H9 (cell line): ENCODE measurements around the gene BFSP1. TPM values are rescaled to one million over a fixed set of nuclear protein-coding genes. Genes with fewer than 3 reads are reported as not detected.

Experiments
- DNase-seq: peaks from one replicate; pipeline ENCODE4 v3.0.0-alpha.2; 2017
- H2AFZ ChIP-seq: one replicate; pipeline ENCODE4 v1.6.1; 2013; ENCODE audit warnings: mild to moderate bottlenecking, low read length, control low read depth, moderate library complexity
- H2AK5ac ChIP-seq: 2 replicates; pipeline ENCODE4 v1.6.1; 2013; ENCODE audit warnings: low read length, control low read depth, mixed read lengths; ENCODE audit not compliant: insufficient read length
- H2BK120ac ChIP-seq: one replicate; pipeline ENCODE4 v1.6.1; 2013; ENCODE audit warnings: low read depth, mild to moderate bottlenecking, low read length, control low read depth, inconsistent platforms; ENCODE audit not compliant: poor library complexity, severe bottlenecking
- H2BK12ac ChIP-seq: 2 replicates; pipeline ENCODE4 v1.6.1; 2013; ENCODE audit warnings: low read length, control low read depth, mixed read lengths, low read depth; ENCODE audit not compliant: insufficient read length
- H2BK15ac ChIP-seq: 2 replicates; pipeline ENCODE4 v1.6.1; 2013; ENCODE audit warnings: low read depth, low read length, control low read depth
- H2BK20ac ChIP-seq: one replicate; pipeline ENCODE4 v1.6.1; 2013; ENCODE audit warnings: low read depth, mild to moderate bottlenecking, low read length, control low read depth, inconsistent platforms; ENCODE audit not compliant: poor library complexity, severe bottlenecking
- H2BK5ac ChIP-seq: 2 replicates; pipeline ENCODE4 v1.6.1; 2013; ENCODE audit warnings: low read length, control low read depth, mixed read lengths; ENCODE audit not compliant: insufficient read length
- H3K14ac ChIP-seq: 2 replicates; pipeline ENCODE4 v1.6.1; 2013; ENCODE audit warnings: low read length, control low read depth; ENCODE audit not compliant: insufficient read depth
- H3K18ac ChIP-seq: 2 replicates; pipeline ENCODE4 v1.6.1; 2013; ENCODE audit warnings: low read depth, mild to moderate bottlenecking, mixed read lengths, low read length, control low read depth; ENCODE audit not compliant: insufficient read length
- H3K23ac ChIP-seq: 2 replicates; pipeline ENCODE4 v1.6.1; 2013; ENCODE audit warnings: low read length, control low read depth, mixed read lengths, low read depth; ENCODE audit not compliant: insufficient read length
- H3K23me2 ChIP-seq: 2 replicates; pipeline ENCODE4 v1.6.1; 2013; ENCODE audit warnings: low read depth, mild to moderate bottlenecking, mixed read lengths, low read length, control low read depth; ENCODE audit not compliant: insufficient read length, poor library complexity, severe bottlenecking
- H3K27ac ChIP-seq: 2 replicates; pipeline ENCODE4 v1.5.1; 2013; ENCODE audit warnings: low read length, control low read depth, mixed read lengths, low read depth; ENCODE audit not compliant: insufficient read length
- H3K27me3 ChIP-seq: 2 replicates; pipeline ENCODE4 v1.6.1; 2013; ENCODE audit warnings: low read length, control low read depth, inconsistent platforms; ENCODE audit not compliant: insufficient read depth
- H3K4ac ChIP-seq: 2 replicates; pipeline ENCODE4 v1.6.1; 2013; ENCODE audit warnings: low read depth, mild to moderate bottlenecking, control low read depth, inconsistent platforms, low read length, moderate library complexity
- H3K4me1 ChIP-seq: 2 replicates; pipeline ENCODE4 v1.6.1; 2013; ENCODE audit warnings: low read length, control low read depth, inconsistent platforms; ENCODE audit not compliant: insufficient read depth
- H3K4me2 ChIP-seq: 2 replicates; pipeline ENCODE4 v1.6.1; 2013; ENCODE audit warnings: low read length, control low read depth, mixed read lengths; ENCODE audit not compliant: insufficient read length, insufficient read depth
- H3K56ac ChIP-seq: 2 replicates; pipeline ENCODE4 v1.6.1; 2013; ENCODE audit warnings: low read depth, mild to moderate bottlenecking, mixed read lengths, low read length, control low read depth; ENCODE audit not compliant: insufficient read length
- H3K79me1 ChIP-seq: 2 replicates; pipeline ENCODE4 v1.6.1; 2013; ENCODE audit warnings: low read depth, mild to moderate bottlenecking, moderate library complexity, low read length, control low read depth, inconsistent platforms; ENCODE audit not compliant: insufficient read depth, poor library complexity, severe bottlenecking
- H3K79me2 ChIP-seq: 2 replicates; pipeline ENCODE4 v1.6.1; 2013; ENCODE audit warnings: low read length, control low read depth, inconsistent platforms; ENCODE audit not compliant: insufficient read depth
- H3K9ac ChIP-seq: 2 replicates; pipeline ENCODE4 v1.6.1; 2013; ENCODE audit warnings: low read length, control low read depth, mixed read lengths; ENCODE audit not compliant: insufficient read length; ENCODE audit errors: extremely low read depth
- H3K9me3 ChIP-seq: one replicate; pipeline ENCODE4 v1.6.1; 2013; ENCODE audit warnings: low read depth, low read length, inconsistent platforms; ENCODE audit not compliant: control insufficient read depth
- H3T11ph ChIP-seq: one replicate; pipeline ENCODE4 v1.6.1; 2013; ENCODE audit warnings: mild to moderate bottlenecking, low read length, control low read depth, inconsistent platforms
- H4K20me1 ChIP-seq: one replicate; pipeline ENCODE4 v1.6.1; 2013; ENCODE audit not compliant: control insufficient read depth, insufficient read length, insufficient read depth
- H4K5ac ChIP-seq: 2 replicates; pipeline ENCODE4 v1.6.1; 2013; ENCODE audit warnings: low read depth, mild to moderate bottlenecking, mixed read lengths, low read length, control low read depth; ENCODE audit not compliant: insufficient read length
- H4K8ac ChIP-seq: replicated peaks from 2 replicates; pipeline ENCODE4 v1.6.1; 2013; ENCODE audit warnings: low read length, control low read depth, mixed read lengths, low read depth; ENCODE audit not compliant: insufficient read length
- H4K91ac ChIP-seq: 2 replicates; pipeline ENCODE4 v1.6.1; 2013; ENCODE audit warnings: low read depth, mild to moderate bottlenecking, moderate library complexity, mixed read lengths, low read length, control low read depth; ENCODE audit not compliant: insufficient read length
- H3K27ac Mint-ChIP-seq, 3 experiments: 2 replicates in 2 of 3; 3 replicates in 1 of 3; pipeline ENCODE4 v1.8.0; 2020 to 2021; ENCODE audit warnings: mixed read lengths in 3 of 3, mild to moderate bottlenecking in 1 of 3, moderate library complexity in 1 of 3
- H3K27me3 Mint-ChIP-seq: 2 replicates; pipeline ENCODE4 v1.8.0; 2021; ENCODE audit warnings: low read depth, mild to moderate bottlenecking, moderate library complexity, mixed read lengths
- H3K36me3 Mint-ChIP-seq, 3 experiments: 2 replicates in 2 of 3; 3 replicates in 1 of 3; pipeline ENCODE4 v1.8.0; 2020 to 2021; ENCODE audit warnings: low read depth in 3 of 3, mixed read lengths in 3 of 3; ENCODE audit not compliant: insufficient read depth in 1 of 3
- H3K4me1 Mint-ChIP-seq, 2 experiments: 2 replicates each; pipeline ENCODE4 v1.8.0; 2020; ENCODE audit warnings: mixed read lengths in 2 of 2
- H3K4me3 Mint-ChIP-seq, 2 experiments: 2 replicates in 1 of 2; 3 replicates in 1 of 2; pipeline ENCODE4 v1.8.0; 2020 to 2021; ENCODE audit warnings: mild to moderate bottlenecking in 2 of 2, mixed read lengths in 2 of 2, moderate library complexity in 1 of 2
- H3K9me3 Mint-ChIP-seq, 2 experiments: 2 replicates in 1 of 2; 3 replicates in 1 of 2; pipeline ENCODE4 v1.8.0; 2020; ENCODE audit warnings: mild to moderate bottlenecking in 2 of 2, mixed read lengths in 2 of 2, moderate library complexity in 1 of 2
- CTCF ChIP-seq: fragments of 200-600 bp; sonication (generic); conservative IDR thresholded peaks from 3 replicates; pipeline ENCODE4 v1.8.0; 2021; ENCODE audit warnings: antibody characterized with exemption, mild to moderate bottlenecking
- WGBS: extraction: QIAGEN DNeasy Blood & Tissue Kit; methylation state at CpG from one replicate; pipeline ENCODE4 v1.1.7; 2013; ENCODE audit warnings: missing lambda C conversion rate, low lambda C conversion rate, mixed read lengths; ENCODE audit not compliant: insufficient read length; ENCODE audit errors: extremely low coverage; 5-methylcytosine and 5-hydroxymethylcytosine counted together
- total RNA-seq: library from RNA; stranded (reverse); gene quantifications from 2 replicates; pipeline ENCODE4 v1.2.1, GENCODE V29; 2021

Gene BFSP1
- total RNA-seq, 1 experiment from 2014 or later = 9.4 TPM

GRCh38 chr20:17558154-17558940 is 27.2 kb upstream of the BFSP1 start:
- H2BK12ac ChIP-seq = no peak overlapping the region
- no peaks in the 10 kb centered on the region for H3K27me3 ChIP-seq
- H3T11ph ChIP-seq = peak overlapping the region; percentile 55
- no peaks in the 10 kb centered on the region for H3K9me3 Mint-ChIP-seq
- peak overlapping the region; percentile 85 for H2AFZ ChIP-seq
- H3K27ac ChIP-seq = peak overlapping the region; percentile 72
- H3K18ac ChIP-seq = peak overlapping the region; percentile 39
- H3K79me1 ChIP-seq = no peaks in the 10 kb centered on the region
- H2BK120ac ChIP-seq = peak overlapping the region; percentile 89
- peak; percentile 68 for DNase-seq
- H3K36me3 Mint-ChIP-seq = no peaks in the 10 kb centered on the region
- no peaks in the 10 kb centered on the region for H3K23me2 ChIP-seq
- no peak overlapping the region for H4K5ac ChIP-seq
- no peaks in the 10 kb centered on the region for H3K27me3 Mint-ChIP-seq
- no peaks in the 10 kb centered on the region for H4K20me1 ChIP-seq
- no peak overlapping the region for H4K8ac ChIP-seq
- no peak overlapping the region for H2BK5ac ChIP-seq
- no peak overlapping the region for H2BK15ac ChIP-seq
- no peak overlapping the region for H3K56ac ChIP-seq
- H3K79me2 ChIP-seq = no peaks in the 10 kb centered on the region
- H3K4me2 ChIP-seq = no peak overlapping the region
- H3K9ac ChIP-seq = peak overlapping the region; percentile 13
- no peak overlapping the region for H2BK20ac ChIP-seq
- no peak overlapping the region; the same call in 1 of the 2 replicates for H3K14ac ChIP-seq
- H3K9me3 ChIP-seq = no peaks in the 10 kb centered on the region
- TF ChIP-seq CTCF = no peak
- no peak overlapping the region; the same call in 1 of the 2 replicates for H3K4ac ChIP-seq
- H2AK5ac ChIP-seq = no peak overlapping the region
- no CpG with 5 or more reads among the region's 7 CpGs for WGBS
- H3K4me1 Mint-ChIP-seq = peaks cover 24% of the 10 kb centered on the region in 2 experiments
- H3K23ac ChIP-seq = no peak overlapping the region
- no peak overlapping the region for H4K91ac ChIP-seq
- peaks cover 10% of the 10 kb centered on the region; the same call in 1 of the 2 replicates for H3K4me1 ChIP-seq
- peak overlapping the region in 2 of 3 experiments; percentile 90 to 96; a peak in 5 of 7 replicates for H3K27ac Mint-ChIP-seq
- no peak overlapping the region for H3K4me3 Mint-ChIP-seq
